Spinal cord (tissue), 10 donors: ENCODE data around the gene QRFP. TPM values are rescaled to one million over a fixed set of nuclear protein-coding genes. Genes with fewer than 3 reads are reported as not detected.

Experiments
- DNase-seq, 6 donors: peaks; one replicate each; pipeline versions ENCODE4 v3.0.0 to v3.0.0-alpha.2; 2013 to 2015; ENCODE audit warnings: low spot score in 6 of 6, low read depth in 4 of 6
- H3K27ac ChIP-seq: one replicate; pipeline ENCODE4 v1.5.1; 2013; ENCODE audit warnings: low read depth, low read length, control low read depth
- H3K27me3 ChIP-seq: one replicate; pipeline ENCODE4 v1.6.1; 2013; ENCODE audit warnings: low read length; ENCODE audit not compliant: control insufficient read depth, insufficient read depth
- H3K36me3 ChIP-seq: one replicate; pipeline ENCODE4 v1.6.1; 2013; ENCODE audit warnings: low read length; ENCODE audit not compliant: control insufficient read depth, insufficient read depth
- H3K4me1 ChIP-seq: one replicate; pipeline ENCODE4 v1.6.1; 2013; ENCODE audit warnings: low read length; ENCODE audit not compliant: control insufficient read depth, insufficient read depth
- H3K4me3 ChIP-seq: one replicate; pipeline ENCODE4 v1.5.1; 2013; ENCODE audit warnings: low read depth, low read length, control low read depth
- H3K9me3 ChIP-seq: one replicate; pipeline ENCODE4 v1.6.1; 2013; ENCODE audit warnings: low read length; ENCODE audit not compliant: control insufficient read depth, insufficient read depth
- WGBS: methylation state at CpG from one replicate; pipeline ENCODE4 v1.1.5; 2013; ENCODE audit warnings: missing lambda C conversion rate; ENCODE audit not compliant: insufficient coverage; 5-methylcytosine and 5-hydroxymethylcytosine counted together
- polyA plus RNA-seq, 2 donors: library from polyadenylated mRNA; unstranded; fragments of 120-200 nt; gene quantifications; one replicate each; pipeline ENCODE4 v1.2.1, GENCODE V29; 2013; ENCODE audit not compliant: insufficient read length in 2 of 2
- total RNA-seq, 2 donors: library from RNA; depleted of rRNA in 1 of 2; stranded (reverse); fragments of 120-200 nt in 1 of 2; fragments of >200 nt in 1 of 2; gene quantifications; one replicate each; pipeline versions ENCODE4 v1.2.3 to v1.2.4, GENCODE V29; 2013 to 2014
- donor health status: healthy.

The QRFP gene
- total and polyA plus RNA-seq, 4 donors: 0.51 to 0.54 TPM; not detected in 2

DNA sequence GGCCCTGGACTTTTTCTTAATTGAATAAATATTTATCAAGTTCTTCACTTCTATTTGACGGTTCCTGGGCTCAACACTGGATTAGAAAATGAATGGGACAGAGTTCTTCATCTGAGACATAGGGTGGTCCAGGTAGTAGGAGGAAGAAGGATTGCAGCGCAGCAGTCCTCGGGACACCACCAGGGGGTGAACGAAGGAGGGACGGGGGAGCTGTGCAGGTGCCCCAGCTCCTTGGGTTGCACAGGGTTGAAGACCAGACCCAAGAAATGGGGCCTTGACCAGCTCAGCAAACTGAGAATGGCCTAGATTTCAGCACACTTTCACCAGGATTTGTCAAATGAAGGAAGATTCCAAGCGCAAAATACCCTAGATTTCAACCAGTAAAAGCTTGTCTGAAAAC, 32.1 kb downstream of the QRFP start:
- no peak for DNase-seq
- Histone ChIP-seq H3K27ac (no peak overlapping the region), H3K36me3 (peaks cover 31% of the 10 kb centered on the region), H3K27me3 (no peaks in the 10 kb centered on the region), H3K4me1 (peaks cover 39% of the 10 kb centered on the region), H3K9me3 (no peaks in the 10 kb centered on the region), H3K4me3 (no peak overlapping the region)
- WGBS: 89% methylated on average over 5 of the region's 6 CpGs

GRCh38 chr9:130862747-130863146, 33.9 kb downstream of the QRFP start:
- Histone ChIP-seq H3K36me3 (peaks cover 33% of the 10 kb centered on the region), H3K27me3 (no peaks in the 10 kb centered on the region), H3K9me3 (no peaks in the 10 kb centered on the region), H3K4me3 (no peak overlapping the region), H3K27ac (peak overlapping the region; percentile 27), H3K4me1 (peaks cover 29% of the 10 kb centered on the region)
- WGBS: 82% methylated on average over 23 of the region's 23 CpGs
- DNase-seq: no peak

DNA sequence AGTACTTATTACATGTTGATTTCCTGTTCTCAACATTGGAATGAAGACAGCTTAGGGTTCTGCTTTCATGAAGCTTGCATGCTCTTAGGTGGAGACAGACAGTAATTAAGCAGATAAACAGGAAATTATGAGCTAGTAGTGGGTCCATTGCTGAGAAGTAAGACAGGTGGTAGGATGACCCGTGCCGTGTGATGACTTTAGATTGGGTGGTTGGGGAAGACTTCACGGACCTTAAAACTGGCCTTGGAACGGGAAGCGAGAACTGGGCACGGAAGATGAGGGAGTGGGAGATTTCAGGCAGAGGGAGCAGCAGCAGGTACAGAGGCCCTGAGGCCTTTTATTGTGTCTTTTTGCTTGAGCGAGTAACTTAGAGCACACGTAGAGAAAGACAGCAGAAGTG, 34.4 kb downstream of the QRFP start:
- Histone ChIP-seq H3K9me3 (no peaks in the 10 kb centered on the region), H3K4me1 (peaks cover 29% of the 10 kb centered on the region), H3K27me3 (no peaks in the 10 kb centered on the region), H3K36me3 (peaks cover 33% of the 10 kb centered on the region), H3K27ac (no peak overlapping the region), H3K4me3 (no peak overlapping the region)
- WGBS: 92% methylated on average over 8 of the region's 8 CpGs
- DNase-seq: no peak

GRCh38 chr9:130861372-130862180, 35.0 kb downstream of the QRFP start:
- Histone ChIP-seq H3K9me3 (no peaks in the 10 kb centered on the region), H3K36me3 (peaks cover 33% of the 10 kb centered on the region), H3K27me3 (no peaks in the 10 kb centered on the region), H3K4me3 (no peak overlapping the region), H3K4me1 (peaks cover 29% of the 10 kb centered on the region), H3K27ac (peak overlapping the region; percentile 57)
- WGBS: no CpG with 5 or more reads among the region's 8 CpGs
- no peak for DNase-seq

DNA sequence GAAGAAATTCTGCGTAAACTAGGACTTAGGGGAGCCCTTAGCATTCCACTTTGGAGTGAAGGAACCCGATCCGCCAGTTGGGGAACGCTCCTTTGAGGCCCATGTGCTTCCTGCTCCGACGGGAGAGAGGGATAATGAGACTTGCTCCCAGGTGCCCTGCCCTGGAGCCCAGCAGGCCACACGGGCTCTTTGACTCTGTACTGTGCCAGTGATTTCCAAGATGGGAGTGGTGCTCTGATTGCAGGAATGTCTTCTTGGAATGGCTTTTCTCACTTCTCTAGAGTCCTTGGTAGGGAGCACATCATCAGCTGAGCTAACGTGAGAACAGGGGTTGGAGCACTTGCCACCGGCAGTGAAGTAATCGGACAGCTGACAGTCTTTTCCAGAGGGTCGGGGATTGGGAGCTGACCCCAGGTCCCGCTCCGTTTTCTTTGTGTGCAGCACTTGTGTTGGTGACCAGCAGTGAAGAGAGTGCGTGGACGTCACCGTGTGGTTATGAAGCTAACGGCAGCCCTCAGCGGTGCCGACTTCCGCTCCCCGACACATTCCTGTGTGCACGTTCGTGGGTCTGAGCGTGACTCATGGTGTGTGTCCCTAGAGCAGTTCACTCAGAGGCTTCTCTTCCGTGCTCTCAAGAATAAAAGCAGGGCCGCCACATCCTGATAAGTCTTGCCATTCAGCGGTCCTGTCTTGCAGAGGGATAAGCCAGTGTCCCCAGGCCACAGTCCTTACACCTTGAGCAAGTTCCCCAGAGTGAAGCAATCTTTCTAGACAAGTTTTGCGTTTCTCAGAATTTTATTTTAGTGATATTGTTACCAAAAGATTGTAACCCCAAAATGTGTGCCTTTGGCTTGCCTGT, 35.9 kb downstream of the QRFP start:
- Histone ChIP-seq H3K9me3 (no peaks in the 10 kb centered on the region), H3K4me3 (no peak overlapping the region), H3K36me3 (peaks cover 40% of the 10 kb centered on the region), H3K27me3 (no peaks in the 10 kb centered on the region), H3K4me1 (peaks cover 29% of the 10 kb centered on the region), H3K27ac (peak overlapping the region; percentile 67)
- DNase-seq: peak in 1 of 6 donors; percentile 60
- WGBS: 55% methylated on average over 27 of the region's 28 CpGs

- no peaks in the 10 kb centered on the region for H3K27me3 ChIP-seq
- DNase-seq: no peak
- H3K36me3 ChIP-seq: peaks cover 41% of the 10 kb centered on the region
- no peaks in the 10 kb centered on the region for H3K9me3 ChIP-seq
- WGBS: 65% methylated on average over 16 of the region's 20 CpGs
- H3K27ac ChIP-seq: peak overlapping the region; percentile 59
- no peak overlapping the region for H3K4me3 ChIP-seq
- peaks cover 28% of the 10 kb centered on the region for H3K4me1 ChIP-seq
Measured at GRCh38 chr9:130858739-130859705, 37.6 kb downstream of the QRFP start.

DNA sequence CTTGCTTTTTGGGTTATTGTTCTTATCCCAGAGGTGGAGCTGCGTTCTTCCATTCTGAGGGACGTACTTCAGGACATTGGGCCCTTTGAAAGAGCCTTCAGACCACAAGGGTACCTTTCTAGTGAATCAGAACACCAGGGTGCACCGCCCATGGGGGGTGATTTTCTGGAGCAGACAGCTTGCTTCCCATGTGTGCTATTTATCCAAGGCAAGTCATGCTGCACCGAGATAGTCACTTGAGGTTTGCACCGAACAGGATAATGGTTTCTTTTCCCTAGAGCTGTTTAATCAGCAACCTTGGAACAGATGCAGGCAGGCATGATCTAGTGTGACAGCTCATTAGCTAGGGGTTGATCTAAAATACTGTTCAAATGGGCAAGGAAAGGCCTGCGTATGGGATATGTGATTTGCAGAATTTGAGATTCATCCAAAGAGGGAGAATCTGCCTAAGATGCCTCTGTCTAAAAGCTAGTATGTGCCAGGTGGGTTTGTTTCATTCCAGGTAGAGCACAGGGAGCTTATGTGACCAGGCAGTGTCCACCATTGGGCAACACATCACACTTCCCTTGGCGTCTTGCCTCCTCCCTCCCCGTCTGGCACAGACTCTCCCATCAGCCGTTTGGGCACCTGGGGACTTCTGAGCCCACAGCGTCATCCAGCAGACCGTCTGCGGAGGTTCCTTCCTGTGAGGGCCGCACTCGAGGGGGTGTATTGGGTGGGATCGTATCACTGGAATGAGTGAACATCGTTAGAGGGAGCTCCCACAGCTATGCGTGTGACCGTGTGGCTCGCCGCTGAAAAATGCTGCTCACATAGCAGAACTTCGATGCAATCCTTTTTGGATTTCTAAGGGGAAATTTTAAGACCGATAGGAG, 38.5 kb downstream of the QRFP start:
- Histone ChIP-seq H3K36me3 (peaks cover 35% of the 10 kb centered on the region), H3K9me3 (no peaks in the 10 kb centered on the region), H3K4me1 (peaks cover 21% of the 10 kb centered on the region), H3K27ac (peak overlapping the region; percentile 43), H3K27me3 (no peaks in the 10 kb centered on the region), H3K4me3 (no peak overlapping the region)
- peak in 2 of 6 donors; percentile 64 to 82 for DNase-seq
- 43% methylated on average over 17 of the region's 22 CpGs for WGBS

- H3K9me3 ChIP-seq: no peaks in the 10 kb centered on the region
- peaks cover 15% of the 10 kb centered on the region for H3K4me1 ChIP-seq
- WGBS: no CpG with 5 or more reads among the region's 8 CpGs
- H3K36me3 ChIP-seq: peaks cover 26% of the 10 kb centered on the region
- no peak overlapping the region for H3K4me3 ChIP-seq
- no peak overlapping the region for H3K27ac ChIP-seq
- DNase-seq: no peak
- no peaks in the 10 kb centered on the region for H3K27me3 ChIP-seq
Measured at GRCh38 chr9:130856474-130856873, 40.1 kb downstream of the QRFP start.
